HG02623 (cell line): Measurements from ENCODE around the gene C13orf46.

Experiments used
- ATAC-seq: cut with Tn5 transposase; IDR thresholded peaks from one replicate; pipeline ENCODE4 v1.9.1; 2021; ENCODE audit warnings: moderate library complexity; ENCODE audit not compliant: unreplicated experiment

C13orf46 gene

DNA sequence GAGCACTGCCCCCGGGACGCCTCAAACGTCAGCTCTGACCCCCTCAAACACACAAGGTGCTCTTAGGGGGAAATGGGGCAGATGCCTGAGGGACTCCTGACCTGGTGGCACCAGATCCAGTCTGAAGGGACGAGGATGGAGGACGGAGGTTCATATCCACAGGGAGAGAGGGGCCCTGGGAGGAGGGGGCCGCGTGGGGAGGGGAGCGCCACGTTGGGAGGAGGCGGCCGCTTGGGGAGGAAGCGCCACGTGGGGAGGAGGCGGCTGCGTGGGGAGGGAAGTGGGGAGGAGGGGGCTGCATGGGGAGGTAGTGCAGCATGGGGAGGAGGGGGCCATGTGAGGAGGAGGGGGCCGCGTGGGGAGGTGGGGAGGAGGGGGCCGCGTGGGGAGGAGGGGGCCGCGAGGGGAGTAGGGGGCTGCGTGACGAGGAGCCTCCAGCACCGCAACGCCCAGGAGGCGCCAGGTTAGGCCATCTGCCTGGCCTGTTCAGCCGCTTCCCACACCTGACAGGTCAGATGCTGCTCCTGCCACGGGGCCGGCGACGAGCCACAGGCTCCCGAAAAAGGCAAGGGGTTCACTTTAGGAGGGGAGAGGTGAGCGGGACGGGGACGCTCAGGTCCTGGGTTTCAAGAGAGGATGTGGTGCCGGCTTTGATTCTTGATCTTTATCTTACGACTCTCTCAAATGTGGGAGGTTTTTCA, 36.7 kb upstream of the C13orf46 start:
- no peak for ATAC-seq

DNA sequence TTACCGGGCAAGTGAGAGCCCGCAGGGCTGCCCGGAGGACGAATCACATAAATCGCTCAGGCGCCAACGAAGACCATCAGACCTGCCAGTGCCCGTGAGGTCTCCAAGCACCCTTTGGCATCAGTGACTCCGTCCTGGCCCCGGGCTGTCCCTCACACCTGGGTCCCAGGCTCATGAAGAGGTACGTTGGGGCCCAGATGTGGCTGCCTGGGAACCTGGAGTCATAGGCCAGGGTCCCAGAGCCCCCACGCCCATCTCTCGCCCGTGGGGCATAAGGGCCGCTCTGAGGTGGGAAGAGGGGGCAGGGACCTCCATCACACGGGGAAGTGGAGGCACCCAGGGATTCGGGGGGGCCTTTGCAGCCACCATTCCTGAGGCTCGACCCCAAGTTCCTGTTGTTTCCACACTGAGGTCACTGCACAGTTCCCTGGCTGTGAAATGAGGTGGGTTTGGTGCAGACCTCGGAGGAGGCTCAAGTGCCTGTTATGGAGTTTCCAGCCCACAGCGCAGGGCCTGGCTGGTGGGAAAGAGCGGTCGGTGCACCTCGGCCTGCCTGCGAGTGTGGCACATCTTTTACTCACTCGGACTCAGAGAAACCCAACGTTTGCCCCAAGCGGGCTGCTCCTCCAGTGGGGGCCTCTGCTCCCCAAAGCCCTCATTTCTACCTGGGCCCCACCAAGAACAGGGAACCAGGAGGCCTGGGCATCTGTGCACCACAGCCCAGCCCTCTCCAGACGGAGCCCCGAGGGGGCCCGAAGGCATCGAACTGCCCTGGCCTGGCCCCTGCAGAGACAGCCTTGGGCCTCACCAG, 35.9 kb upstream of the C13orf46 start:
- no peak for ATAC-seq

DNA sequence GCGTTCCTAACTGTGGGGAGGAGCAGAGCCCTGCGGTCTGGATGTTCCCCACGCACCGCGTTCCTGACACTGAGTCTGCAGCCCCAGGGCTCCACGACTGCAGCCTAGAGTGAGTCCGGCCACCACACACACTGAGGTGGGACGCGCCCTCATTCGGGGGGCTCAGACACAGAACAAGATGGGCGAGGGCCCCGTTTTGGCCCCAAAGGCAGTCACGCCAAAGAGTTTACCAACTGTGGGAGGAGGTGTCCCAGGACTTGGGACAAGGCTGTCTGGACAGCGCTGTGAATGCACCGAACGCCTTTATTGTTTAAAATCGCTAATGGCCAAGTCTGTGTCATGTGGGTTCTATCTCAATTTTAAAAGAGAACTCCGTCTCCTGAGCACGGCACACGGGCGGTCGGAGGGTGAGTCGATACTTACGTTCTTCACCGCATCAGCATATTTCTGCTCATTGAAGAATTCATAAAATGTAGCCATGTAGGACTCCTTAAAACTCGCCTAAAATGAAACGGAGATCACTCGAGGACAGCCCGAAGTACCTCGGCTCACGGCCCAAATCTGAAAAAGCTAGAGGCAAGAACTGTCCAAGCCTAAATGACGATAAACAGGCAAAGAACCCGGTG, 35.2 kb upstream of the C13orf46 start:
- ATAC-seq, result no peak

GRCh38 chr13:114007566-114007965, 33.7 kb upstream of the C13orf46 start:
- ATAC-seq, result no peak

DNA sequence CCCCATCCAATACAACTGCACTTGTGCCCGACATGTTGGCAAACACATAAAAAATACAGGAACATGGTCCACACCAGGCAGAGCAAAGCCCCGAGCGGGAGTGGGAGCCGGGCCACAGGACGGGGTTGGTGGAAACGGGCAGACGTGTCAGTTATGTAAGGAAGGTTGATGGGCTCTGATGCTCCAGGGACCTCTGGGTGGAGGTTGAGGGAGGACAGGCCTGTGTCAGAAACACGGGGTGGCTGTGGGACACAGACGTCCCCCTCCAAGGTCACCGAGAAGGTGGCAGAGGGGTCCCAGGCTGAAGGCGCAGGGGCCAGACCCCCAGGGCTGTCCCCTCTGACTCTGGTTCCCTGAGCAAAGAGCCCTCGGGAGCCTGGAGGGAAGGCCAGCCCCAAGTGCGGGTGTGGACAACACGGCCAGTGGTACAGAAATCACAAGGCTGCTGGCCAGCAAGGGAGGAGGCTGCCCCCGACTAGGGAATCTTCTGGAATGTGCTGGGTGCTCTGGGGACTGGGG, 31.4 kb upstream of the C13orf46 start:
- ATAC-seq, result no peak

DNA sequence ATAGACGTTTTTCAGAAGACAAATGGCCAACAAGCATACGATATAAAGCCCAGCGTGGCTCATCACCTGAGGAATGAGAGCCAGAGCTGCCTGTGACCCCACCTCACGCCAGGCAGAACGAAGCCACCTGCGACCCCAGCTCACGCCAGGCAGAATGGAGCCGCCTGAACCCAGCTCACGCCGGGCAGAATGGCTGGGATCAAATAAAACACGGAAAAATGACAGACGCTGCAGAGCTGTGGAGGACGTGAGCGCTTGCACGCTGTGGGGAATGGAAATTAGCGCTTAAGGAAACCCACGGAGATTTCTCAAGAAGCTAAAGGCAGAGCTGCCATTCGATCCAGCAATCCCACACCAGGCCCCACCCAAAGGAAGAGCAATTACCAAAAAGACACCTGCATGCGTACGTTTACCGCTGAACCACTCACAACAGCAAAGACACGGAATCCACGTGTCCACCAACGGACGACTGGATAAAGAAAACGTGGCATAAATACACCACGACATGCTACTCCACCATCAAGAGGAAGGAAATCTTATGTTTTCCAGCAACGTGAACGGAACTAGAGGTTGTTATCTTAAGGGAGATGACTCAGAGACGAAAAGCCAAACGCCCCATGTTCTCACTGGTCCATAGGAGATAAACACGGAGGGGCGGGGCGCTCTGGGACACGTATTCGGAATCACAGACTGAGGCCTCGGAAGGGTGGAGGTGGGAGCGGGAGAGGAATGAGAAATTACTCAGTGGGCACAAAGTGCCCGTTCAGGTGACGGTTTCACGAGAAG, 30.7 kb upstream of the C13orf46 start:
- ATAC-seq, result no peak

- ATAC-seq, result no peak
Measured at GRCh38 chr13:114002771-114003321, 29.0 kb upstream of the C13orf46 start.

DNA sequence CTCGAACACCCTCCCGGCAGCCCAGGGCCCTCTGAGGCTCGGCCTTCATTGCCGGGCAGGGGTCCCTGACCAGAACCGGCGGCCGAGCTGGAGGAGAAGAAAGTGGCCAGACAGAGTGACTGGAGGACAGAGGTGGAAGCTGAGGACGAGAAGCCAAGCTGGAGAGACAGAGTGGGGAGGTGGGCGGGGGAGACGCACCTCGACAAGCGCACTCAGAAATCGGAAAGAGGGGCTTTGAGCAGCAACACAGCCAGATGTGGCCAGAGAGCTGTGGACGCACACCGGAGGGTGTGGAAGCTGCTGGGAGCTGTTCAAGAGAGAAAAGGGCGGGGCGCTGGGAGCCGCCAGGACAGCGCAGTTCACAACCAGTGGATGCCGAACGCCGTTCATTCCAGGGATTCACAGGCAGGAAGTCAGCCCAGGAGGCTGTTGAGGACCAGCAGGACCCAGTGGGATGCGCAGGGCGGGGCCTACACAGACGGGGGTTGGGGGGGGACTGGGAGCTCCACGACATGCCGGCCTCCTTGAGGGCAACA, 28.2 kb upstream of the C13orf46 start:
- ATAC-seq, result no peak

DNA sequence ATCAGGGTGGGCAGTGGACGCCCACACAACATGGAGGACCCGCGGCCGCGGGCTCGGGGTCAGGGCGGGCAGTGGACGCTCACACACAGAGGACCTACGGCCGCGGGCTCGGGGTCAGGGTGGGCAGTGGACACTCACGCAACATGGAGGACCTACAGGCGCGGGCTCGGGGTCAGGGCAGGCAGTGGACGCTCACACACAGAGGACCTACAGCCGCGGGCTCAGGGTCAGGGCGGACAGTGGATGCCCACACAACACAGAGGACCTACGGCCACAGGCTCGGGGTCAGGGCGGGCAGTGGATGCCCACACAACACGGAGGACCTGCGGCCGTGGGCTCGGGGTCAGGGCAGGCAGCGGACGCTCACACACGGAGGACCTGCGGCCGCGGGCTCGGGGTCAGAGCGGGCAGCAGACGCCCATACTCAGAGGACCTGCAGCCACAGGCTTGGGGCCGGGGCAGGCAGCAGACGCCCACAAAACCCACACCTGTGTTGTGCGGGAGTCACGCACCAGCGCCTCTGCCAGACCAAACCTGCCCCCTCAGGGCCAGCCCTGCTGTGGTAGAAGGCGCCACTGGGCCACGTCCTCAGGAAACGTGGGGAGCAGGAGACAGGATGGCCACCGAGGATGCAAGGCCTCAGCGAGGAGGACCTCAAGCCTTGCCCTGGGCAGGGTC, 27.6 kb upstream of the C13orf46 start:
- no peak for ATAC-seq

- no peak for ATAC-seq
Measured at GRCh38 chr13:114000151-114001040, 26.5 kb upstream of the C13orf46 start.

DNA sequence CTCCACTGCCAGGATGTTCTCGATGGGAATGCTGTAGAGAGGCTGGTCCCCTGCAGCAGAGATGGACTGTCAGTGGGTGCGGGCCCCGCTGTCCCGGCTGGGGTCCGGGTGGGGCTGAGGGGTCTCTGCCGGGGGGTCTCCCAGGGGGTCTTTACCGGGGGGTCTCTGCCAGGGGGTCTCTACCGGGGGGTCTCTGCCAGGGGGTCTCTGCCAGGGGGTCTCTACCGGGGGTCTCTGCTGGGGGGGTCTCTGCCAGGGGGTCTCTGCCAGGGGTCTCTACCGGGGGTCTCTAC, 25.7 kb upstream of the C13orf46 start:
- ATAC-seq, result no peak

DNA sequence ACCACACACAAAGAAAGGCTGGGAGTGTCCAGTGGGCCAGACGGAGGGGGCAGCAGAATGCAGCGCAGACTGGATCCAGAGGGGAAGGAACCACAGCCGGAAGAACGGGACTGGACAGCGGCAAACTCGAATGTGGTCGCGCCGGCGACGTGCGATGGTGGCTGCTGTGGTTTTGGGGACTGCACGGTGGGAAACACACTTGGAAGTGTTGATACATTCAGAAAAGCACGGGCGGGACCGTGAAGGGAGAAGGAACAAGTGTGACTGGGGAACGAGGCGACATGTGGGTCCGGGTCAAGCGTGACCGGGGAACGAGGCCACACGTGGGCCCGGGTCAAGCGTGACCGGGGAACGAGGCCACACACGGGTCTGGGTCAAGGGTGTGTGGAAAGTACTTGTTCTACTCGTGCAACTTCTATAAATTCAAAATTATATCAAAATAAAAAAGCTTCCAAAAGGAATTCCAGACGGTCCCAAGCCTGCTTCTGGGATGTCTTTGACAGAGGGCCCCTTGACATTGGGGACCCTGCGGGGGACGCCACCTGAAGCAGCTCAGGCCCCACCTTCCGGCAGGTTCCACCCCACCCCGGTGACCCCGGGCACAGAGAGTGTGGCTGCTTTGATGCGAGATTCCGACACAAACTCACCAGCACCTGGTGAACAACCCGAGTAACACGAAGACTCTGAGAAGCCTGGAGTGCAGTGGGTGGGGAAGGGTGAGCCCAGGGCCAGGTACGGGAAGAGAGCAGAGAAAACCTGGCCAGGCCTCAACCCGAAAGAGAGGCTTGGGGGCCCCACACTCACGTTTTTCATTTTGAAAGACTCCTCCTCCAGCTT, 25.1 kb upstream of the C13orf46 start:
- no peak for ATAC-seq

GRCh38 chr13:113997845-113998751, 24.2 kb upstream of the C13orf46 start:
- ATAC-seq, result no peak

- ATAC-seq, result no peak
Measured at GRCh38 chr13:113996912-113997745, 23.3 kb upstream of the C13orf46 start.

DNA sequence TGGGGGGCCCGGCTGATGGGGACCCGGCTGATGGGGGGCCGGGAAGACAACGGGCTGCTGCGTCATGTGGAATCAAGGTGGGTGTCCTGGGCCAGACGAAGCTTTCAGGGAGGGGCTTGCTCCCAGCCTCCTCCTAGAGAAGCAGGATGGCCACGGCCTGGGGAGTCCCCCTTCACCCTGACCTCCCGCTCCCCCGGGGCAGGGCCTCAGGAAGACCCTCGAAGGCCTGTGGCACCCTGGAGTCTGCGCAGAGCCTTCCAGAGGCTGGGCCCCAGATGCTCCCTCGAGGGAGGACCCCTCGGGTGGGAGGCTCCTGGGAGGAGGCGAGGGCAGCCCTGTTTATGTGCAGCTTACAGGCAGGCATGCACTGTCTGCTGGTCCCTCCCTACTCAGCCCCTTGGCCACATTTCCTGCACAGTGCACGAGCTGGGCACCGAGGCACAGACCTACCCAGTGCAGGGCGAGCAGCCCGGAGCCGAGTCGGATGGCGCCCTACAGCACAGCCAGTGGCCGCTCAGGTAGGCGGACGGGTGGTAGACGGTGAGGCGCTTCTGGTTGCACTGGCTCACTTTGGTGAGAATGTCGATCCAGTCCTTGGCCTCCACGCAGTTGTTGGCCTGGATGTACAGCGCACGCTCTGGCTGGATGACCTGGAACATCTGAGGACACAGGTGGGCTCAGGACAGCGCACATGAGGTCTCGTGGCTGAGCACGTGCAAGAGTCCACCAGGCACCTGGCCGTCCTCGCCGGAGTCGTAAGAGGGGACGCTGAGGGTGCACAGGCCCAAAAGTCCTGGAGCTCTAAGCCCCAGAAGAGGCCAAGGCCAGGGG, 22.4 kb upstream of the C13orf46 start:
- no peak for ATAC-seq
